Measurements from ENCODE around the gene RAB27A.

GRCh38 chr15:55235546-55236036 is 54.0 kb downstream of the RAB27A start:
- no peak for TF ChIP-seq CTCF (IDR thresholded peaks at IDR 0.05)
- TF ChIP-seq POLR2A (IDR thresholded peaks at IDR 0.05), result no peak

All from body of pancreas (tissue), 4 donors.